Stimulated activated effector memory CD8-positive, alpha-beta T cell treated with anti-CD3 and anti-CD28 coated beads, Interleukin-12 subunit alpha, Interleukin-12 subunit beta, amount 100 ng/mL, for 72 hours (primary cell): Measurements from ENCODE around the gene KCNK4.
A peak's percentile ranks its signal among the peaks of the same experiment; 100 is the strongest.

Experiments used
- ATAC-seq: fragments of 150-1000 bp; cut with Tn5 transposase; 2 replicates; pipeline ENCODE4 v1.10.0; 2021
- DNase-seq, 2 donors: peaks; one replicate each; pipeline ENCODE4 v3.0.0; 2021 to 2022; ENCODE audit warnings: low spot score in 2 of 2
- H3K27ac Mint-ChIP-seq: one replicate; pipeline ENCODE4 v1.8.0; 2022; ENCODE audit warnings: mild to moderate bottlenecking, mixed read lengths
- H3K36me3 Mint-ChIP-seq: one replicate; pipeline ENCODE4 v1.8.0; 2022; ENCODE audit warnings: mild to moderate bottlenecking, mixed read lengths
- H3K4me1 Mint-ChIP-seq: one replicate; pipeline ENCODE4 v1.8.0; 2022; ENCODE audit warnings: mixed read lengths
- H3K4me3 Mint-ChIP-seq: one replicate; pipeline ENCODE4 v1.8.0; 2022; ENCODE audit warnings: mild to moderate bottlenecking, mixed read lengths
- H3K9me3 Mint-ChIP-seq: one replicate; pipeline ENCODE4 v1.8.0; 2022; ENCODE audit warnings: mixed read lengths

Gene KCNK4

DNA sequence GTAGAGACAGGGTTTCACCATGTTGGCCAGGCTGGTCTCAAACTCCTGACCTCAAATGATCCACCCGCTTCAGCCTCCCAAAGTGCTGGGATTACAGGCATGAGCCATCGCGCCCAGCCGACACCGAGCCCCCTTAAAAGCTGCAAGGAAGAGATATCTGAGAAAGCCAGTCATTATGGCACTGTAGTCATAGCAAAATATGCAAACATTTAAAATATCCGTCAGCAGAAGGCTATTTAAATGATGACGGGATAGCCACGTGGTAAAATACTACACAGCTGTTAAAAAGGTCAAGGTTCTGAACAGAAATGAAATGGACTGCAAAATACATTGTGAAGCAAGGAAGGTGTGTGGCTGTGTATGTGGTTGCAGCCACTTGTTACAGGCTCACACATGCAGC, 42.5 kb downstream of the KCNK4 start:
- DNase-seq = no peak
- Mint-ChIP-seq H3K4me1 (peaks cover 32% of the 10 kb centered on the region), H3K36me3 (peaks cover 30% of the 10 kb centered on the region), H3K4me3 (no peak overlapping the region), H3K9me3 (no peaks in the 10 kb centered on the region), H3K27ac (no peak overlapping the region)
- ATAC-seq = no peak

DNA sequence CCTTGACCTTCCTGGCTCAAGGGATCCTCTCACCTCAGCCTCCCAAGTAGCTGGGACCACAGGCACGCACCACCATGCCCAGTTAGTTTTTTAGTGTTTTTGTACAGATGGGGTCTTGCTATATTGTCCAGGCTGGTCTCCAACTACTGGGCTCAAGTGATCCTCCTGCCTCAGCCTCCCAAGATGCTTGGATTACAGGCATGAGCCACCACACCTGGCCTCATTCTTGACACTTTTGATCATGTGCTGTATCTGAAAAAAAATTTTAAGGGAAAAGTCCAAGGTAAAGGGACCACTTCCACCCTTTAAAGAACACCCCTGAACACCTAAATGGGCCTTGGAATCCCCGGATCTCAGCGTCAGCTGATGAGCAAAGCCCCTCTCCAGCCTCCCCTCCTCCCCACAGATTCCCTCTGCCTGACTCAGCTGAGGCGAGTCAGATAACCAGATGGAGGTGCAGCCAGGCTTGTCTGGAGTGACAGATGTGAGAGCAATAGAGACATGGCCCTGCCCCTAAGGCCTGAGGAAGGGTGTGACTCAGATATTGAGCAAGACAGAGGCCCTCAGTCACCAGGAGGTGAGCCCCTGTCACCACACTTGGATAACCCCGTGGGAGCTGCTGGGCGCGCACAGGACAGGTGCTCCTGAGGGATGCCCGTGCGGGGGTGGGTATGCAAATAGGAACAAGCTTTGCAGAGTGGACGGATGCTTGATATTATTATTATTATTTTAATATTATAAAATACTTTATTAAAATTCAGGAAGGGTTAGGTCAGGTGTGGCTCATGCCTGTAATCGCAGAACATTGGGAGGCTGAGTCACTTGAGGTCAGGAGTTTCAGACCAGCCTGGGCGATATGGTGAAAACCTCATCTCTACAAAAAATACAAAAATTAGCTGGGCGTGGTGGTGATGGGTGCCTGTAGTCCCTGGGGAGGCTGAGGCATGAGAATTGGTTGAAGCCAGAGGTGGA, 43.9 kb downstream of the KCNK4 start:
- Mint-ChIP-seq H3K4me1 (peaks cover 44% of the 10 kb centered on the region), H3K9me3 (no peaks in the 10 kb centered on the region), H3K4me3 (peak overlapping the region; percentile 7), H3K36me3 (peaks cover 45% of the 10 kb centered on the region), H3K27ac (peak overlapping the region; percentile 78)
- peak; percentile 82 for ATAC-seq
- DNase-seq = no peak

DNA sequence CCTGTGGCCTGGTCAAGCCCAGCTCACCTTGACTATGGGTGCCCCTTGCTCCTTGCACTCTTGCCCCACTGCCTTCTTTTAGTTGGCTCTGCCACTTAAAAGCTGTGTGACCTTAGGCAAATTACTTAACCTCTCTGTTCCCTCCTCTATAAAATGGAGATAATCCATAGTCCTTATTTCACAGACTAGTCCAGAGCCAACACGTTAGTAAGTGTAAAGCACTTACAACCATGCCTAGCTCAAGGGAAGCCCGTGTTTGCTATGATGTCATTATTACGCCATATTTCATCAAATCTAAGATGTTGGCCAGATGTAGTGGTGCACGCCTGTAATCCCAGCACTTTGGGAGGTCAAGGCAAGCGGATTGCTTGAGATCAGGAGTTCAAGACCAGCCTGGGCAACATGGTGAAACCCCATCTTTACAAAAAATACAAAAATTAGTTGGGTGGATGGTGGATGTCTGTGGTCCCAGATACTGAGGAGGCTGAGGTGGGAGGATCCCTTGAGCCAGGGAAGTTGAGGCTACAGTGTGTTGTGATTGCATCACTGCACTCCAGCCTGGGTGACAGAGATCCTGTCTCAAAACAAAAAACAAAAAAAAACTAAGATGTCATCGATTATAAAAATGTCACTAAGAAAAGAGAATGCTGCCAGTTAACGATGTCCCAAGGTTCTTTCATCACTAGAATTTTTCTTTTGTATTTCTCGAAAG, 46.6 kb downstream of the KCNK4 start:
- peaks cover 45% of the 10 kb centered on the region for H3K4me1 Mint-ChIP-seq
- peak overlapping the region; percentile 90 for H3K4me3 Mint-ChIP-seq
- peak overlapping the region; percentile 29 for H3K27ac Mint-ChIP-seq
- H3K9me3 Mint-ChIP-seq = no peaks in the 10 kb centered on the region
- ATAC-seq (no peak), DNase-seq (no peak)
- H3K36me3 Mint-ChIP-seq = peaks cover 65% of the 10 kb centered on the region

DNA sequence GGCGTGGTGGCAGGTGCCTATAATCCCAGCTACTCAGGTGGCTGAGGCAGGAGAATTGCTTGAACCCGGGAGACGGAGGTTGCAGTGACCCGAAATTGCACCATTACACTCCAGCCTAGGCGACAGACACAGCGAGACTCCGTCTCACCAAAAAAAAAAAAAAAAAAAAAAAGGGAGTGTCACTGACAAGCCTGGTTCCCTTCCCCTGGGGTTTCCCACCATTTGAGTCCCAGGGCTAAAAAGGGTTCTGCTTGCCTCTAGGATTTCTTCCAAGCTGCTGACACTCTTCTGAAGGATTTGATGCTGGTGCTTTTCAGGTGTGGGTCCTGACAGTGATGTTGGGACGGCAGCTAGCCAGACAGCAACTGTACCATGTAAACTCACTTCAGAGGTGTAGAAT, 47.6 kb downstream of the KCNK4 start:
- Mint-ChIP-seq H3K4me3 (peak overlapping the region; percentile 90), H3K9me3 (no peaks in the 10 kb centered on the region), H3K36me3 (peaks cover 64% of the 10 kb centered on the region), H3K4me1 (peaks cover 45% of the 10 kb centered on the region), H3K27ac (peak overlapping the region; percentile 83)
- ATAC-seq (no peak), DNase-seq (no peak)

DNA sequence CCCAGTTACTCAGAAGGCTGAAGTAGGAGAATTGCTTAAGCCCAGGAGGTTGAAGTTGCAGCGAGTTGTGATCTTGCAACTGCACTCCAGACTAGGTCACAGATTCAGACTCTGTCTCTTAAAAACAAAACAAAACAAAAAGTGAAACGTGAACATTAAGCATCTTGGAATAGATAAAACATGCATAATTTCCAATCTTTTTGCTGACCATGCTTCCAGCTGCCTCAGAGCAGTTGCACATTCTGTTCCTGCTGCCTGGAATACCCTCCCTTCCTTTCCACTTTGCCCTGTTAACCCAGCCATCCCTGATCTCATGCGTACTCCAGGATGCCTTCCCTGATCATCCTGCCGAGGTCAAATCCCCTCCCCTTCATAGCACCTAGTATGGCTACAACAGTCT, 48.2 kb downstream of the KCNK4 start:
- Mint-ChIP-seq H3K4me3 (peak overlapping the region; percentile 90), H3K4me1 (peaks cover 45% of the 10 kb centered on the region), H3K36me3 (peaks cover 64% of the 10 kb centered on the region), H3K9me3 (no peaks in the 10 kb centered on the region), H3K27ac (peak overlapping the region; percentile 83)
- ATAC-seq (no peak), DNase-seq (no peak)

DNA sequence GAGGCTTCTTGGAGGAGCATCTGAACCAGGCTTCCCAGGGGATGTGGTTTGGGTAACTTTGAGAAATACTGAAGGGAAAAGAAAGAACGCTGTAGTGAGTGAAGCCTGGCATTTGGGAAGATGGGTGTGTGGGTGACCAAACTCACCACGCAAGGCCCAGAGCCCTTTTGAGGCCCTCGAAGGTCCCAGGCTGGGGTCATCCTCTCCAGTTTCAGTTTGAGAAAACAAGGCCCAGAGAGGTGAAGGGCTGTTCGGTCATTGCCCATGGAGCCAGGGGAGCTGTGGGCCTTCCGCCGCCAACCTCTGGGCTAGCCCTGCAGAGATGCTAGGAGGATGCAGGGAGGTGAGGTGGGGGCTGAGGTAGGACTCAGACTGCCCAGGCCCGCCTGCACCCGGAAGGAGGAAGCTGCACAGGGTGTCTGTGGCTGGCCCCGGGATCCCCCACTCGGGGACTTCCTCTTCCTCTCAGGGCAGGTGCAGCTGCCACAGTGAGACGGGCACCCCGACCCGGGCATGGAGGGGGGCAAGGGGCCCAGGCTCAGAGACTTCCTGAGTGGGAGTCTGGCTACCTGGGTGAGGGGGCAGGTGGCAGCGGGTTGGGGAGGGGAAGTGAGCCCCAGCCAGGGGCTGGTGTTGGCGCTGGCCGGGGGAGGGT, 48.8 kb downstream of the KCNK4 start, which contains the start of gene CCDC88B:
TSS of gene CCDC88B (plus strand) at position 451 of the 655 bp plus-strand sequence. CDS start at position 514, 63 bp downstream.
- Mint-ChIP-seq H3K36me3 (peaks cover 68% of the 10 kb centered on the region), H3K9me3 (no peaks in the 10 kb centered on the region), H3K4me3 (peak within 1 kb of the TSS; percentile 90), H3K27ac (peak within 1 kb of the TSS; percentile 83), H3K4me1 (peaks cover 43% of the 10 kb centered on the region)
- peak; percentile 63 to 91 for DNase-seq
- ATAC-seq = peak; percentile 86

DNA sequence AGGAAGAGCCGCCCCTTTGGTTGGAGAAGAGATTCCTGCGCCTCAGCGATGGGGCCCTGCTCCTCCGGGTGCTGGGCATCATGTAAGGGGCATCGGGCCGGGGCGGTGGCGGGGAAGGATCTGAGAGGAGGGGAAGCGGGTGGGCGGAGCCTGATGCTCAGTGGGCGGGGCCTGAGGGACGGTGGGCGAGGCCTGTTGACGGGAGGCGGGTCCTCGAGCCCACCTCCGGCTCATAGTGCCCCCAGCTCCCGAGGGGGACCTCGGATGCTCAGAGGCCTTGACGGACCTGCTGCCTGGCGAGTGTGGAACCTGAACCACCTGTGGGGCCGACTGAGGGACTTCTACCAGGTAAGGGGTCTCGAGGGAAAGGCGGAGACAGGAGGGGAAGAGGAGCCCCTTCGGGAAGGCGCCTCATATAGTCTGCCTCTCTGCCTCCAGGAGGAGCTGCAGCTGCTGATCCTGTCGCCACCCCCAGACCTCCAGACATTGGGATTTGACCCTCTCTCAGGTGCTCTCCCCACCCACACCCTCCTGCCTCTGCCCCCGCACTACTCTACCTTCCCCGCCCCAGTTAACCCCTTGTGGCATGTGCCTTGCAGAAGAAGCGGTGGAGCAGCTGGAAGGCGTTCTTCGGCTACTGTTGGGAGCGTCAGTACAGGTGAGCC, 49.7 kb downstream of the KCNK4 start:
- peak; percentile 81 to 95 for DNase-seq
- Mint-ChIP-seq H3K4me1 (peaks cover 41% of the 10 kb centered on the region), H3K4me3 (peak overlapping the region; percentile 90), H3K36me3 (peaks cover 72% of the 10 kb centered on the region), H3K9me3 (no peaks in the 10 kb centered on the region), H3K27ac (peak overlapping the region; percentile 83)
- ATAC-seq = peak; percentile 65

DNA sequence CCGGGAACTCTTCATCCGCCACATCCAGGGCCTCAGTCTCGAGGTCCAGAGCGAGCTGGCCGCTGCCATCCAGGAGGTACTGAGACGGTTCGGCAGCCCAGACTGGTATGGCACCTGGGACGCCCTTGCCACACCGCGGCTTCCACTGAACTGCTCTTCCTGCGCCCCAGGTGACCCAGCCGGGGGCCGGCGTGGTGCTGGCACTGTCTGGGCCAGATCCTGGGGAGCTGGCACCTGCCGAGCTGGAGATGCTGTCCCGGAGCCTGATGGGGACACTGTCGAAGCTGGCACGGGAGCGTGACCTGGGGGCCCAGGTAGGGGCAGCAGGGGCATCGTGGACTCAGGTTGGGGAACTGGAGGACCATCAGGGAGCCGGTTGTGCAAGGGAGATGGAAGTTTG, 50.3 kb downstream of the KCNK4 start:
- Mint-ChIP-seq H3K4me1 (peaks cover 41% of the 10 kb centered on the region), H3K9me3 (no peaks in the 10 kb centered on the region), H3K27ac (peak overlapping the region; percentile 83), H3K36me3 (peaks cover 79% of the 10 kb centered on the region), H3K4me3 (peak overlapping the region; percentile 90)
- no peak for ATAC-seq
- no peak for DNase-seq

DNA sequence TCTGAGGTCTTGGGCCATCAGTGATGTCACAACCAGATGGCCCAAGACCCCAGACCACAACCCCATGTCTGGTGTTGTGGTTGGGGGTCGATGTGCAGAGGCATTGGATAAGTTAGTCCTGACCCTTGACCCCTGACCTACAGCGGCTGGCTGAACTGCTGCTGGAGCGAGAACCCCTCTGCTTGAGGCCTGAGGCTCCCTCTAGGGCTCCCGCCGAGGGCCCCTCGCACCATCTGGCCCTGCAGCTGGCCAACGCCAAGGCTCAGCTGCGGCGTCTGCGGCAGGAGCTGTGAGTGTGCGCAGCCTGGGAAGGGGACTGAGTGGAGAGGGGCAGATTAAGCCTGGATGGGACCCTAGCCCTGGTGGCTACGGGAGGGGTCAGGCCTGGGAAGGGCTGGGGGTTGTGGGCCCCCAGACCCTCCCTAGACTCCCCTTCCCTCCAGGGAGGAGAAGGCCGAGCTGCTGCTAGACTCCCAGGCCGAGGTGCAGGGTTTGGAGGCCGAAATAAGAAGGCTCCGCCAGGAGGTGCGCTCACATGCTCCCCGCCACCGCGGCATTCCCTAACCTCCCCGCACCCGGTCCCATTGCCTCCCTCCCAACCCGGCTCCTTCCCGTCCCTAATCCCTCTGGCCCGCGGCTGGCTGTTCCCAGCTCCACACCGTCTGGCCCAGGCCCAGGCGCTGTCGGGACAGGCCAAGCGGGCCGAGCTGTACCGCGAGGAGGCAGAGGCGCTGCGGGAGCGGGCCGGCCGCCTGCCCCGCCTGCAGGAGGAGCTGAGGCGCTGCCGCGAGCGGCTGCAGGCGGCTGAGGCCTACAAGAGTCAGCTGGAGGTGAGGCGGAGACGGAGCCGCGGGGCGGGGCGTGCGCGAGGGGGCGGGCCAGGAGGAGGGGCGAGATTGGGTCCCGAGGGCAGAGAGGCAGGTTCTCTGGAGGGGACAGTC, 51.0 kb downstream of the KCNK4 start:
- Mint-ChIP-seq H3K4me3 (peak overlapping the region; percentile 90), H3K36me3 (peaks cover 86% of the 10 kb centered on the region), H3K27ac (peak overlapping the region; percentile 83), H3K9me3 (no peaks in the 10 kb centered on the region), H3K4me1 (peaks cover 44% of the 10 kb centered on the region)
- DNase-seq = peak; percentile 80 to 95
- ATAC-seq = peak; percentile 78

DNA sequence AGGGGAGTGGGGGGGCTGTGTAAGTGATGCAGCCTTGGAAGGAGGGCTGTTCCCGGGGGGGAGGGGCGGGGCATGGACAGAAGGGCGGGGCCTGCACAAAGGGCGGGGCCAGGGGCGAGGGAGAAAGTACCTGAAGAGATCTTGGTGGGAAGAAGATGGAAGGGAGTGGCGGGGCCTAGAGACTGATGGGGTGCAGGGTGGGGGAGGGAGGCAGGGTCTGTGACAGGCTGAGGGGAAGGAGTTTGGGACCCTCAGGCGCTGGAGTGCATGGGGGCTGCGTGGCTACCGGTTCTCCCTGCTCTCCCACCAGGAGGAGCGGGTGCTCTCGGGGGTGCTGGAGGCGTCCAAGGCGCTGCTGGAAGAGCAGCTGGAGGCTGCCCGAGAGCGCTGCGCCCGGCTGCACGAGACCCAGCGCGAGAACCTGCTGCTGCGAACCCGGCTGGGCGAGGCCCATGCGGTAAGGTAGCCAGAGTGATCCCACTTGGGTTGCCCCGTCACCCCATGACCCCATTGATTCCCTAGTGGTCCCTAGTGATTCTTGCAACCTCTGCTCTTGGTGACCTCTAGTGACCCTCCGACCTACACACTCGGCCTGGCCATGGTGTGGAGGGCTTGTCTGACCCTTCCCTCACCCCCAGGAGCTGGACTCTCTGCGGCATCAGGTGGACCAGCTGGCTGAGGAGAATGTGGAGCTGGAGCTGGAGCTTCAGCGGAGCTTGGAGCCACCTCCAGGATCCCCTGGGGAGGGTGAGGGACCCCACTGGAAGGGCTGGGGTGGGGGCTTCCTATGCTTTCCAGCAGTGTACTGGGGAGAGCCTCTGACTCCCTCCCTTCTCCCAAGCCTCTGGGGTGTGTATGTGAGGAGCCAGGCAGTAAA, 52.0 kb downstream of the KCNK4 start:
- Mint-ChIP-seq H3K36me3 (peaks cover 88% of the 10 kb centered on the region), H3K4me1 (peaks cover 46% of the 10 kb centered on the region), H3K4me3 (peak overlapping the region; percentile 90)

DNA sequence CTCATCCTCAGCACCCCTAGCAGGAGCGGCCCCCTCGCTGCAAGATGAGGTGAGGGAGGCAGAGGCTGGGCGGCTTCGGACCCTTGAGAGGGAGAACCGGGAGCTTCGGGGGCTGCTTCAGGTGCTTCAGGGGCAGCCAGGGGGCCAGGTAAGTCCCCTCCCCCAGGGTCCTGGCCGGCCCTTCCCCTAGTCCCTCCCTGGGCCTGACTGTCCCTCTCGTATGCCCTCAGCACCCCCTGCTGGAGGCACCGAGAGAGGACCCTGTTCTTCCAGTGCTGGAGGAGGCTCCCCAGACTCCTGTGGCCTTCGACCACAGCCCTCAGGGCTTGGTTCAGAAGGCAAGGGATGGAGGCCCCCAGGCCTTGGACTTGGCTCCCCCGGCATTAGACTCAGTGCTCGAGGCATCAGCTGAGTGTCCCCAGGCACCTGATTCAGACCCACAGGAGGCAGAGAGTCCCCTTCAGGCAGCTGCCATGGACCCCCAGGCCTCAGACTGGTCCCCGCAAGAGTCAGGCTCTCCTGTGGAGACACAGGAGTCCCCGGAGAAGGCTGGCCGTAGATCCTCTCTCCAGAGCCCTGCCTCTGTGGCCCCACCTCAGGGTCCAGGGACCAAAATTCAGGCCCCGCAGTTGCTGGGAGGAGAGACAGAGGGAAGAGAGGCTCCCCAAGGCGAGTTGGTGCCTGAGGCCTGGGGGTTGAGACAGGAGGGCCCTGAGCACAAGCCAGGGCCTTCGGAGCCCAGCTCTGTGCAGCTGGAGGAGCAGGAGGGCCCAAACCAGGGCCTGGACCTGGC, 52.9 kb downstream of the KCNK4 start:
- DNase-seq (no peak), ATAC-seq (no peak)
- peaks cover 41% of the 10 kb centered on the region for H3K4me1 Mint-ChIP-seq
- peaks cover 84% of the 10 kb centered on the region for H3K36me3 Mint-ChIP-seq
- H3K4me3 Mint-ChIP-seq = no peak overlapping the region
- no peak overlapping the region for H3K27ac Mint-ChIP-seq
- H3K9me3 Mint-ChIP-seq = no peaks in the 10 kb centered on the region

More for the DNA sequence above, 52.0 kb downstream of the KCNK4 start:
- no peak for DNase-seq
- no peaks in the 10 kb centered on the region for H3K9me3 Mint-ChIP-seq
- no peak for ATAC-seq
- H3K27ac Mint-ChIP-seq = no peak overlapping the region

DNA sequence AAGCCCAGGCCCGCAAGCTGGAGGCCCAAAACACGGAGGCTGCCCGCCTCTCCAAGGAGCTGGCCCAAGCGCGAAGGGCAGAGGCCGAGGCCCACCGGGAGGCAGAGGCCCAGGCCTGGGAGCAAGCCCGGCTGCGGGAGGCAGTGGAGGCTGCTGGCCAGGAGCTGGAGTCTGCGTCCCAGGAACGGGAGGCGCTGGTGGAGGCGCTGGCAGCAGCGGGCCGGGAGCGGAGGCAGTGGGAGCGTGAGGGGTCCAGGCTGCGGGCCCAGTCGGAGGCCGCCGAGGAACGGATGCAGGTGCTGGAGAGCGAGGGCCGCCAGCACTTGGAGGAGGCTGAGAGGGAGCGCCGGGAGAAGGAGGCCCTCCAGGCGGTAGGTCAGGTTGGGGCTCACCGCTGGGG, 53.7 kb downstream of the KCNK4 start:
- DNase-seq (no peak), ATAC-seq (no peak)
- Mint-ChIP-seq H3K9me3 (no peaks in the 10 kb centered on the region), H3K27ac (peak overlapping the region; percentile 70), H3K36me3 (peaks cover 84% of the 10 kb centered on the region), H3K4me1 (peaks cover 33% of the 10 kb centered on the region), H3K4me3 (no peak overlapping the region)
